HG03095 (cell line): ENCODE measurements around the gene PPP2R5E.
"Not testable (repeated sequence)": the region's sequence is repeated elsewhere in the genome, so short reads cannot be mapped to it uniquely, and the experiment has no call there.

Experiments
- ATAC-seq: cut with Tn5 transposase; IDR thresholded peaks from one replicate; pipeline ENCODE4 v1.9.1; 2021; ENCODE audit warnings: moderate library complexity; ENCODE audit not compliant: unreplicated experiment

Gene PPP2R5E

DNA sequence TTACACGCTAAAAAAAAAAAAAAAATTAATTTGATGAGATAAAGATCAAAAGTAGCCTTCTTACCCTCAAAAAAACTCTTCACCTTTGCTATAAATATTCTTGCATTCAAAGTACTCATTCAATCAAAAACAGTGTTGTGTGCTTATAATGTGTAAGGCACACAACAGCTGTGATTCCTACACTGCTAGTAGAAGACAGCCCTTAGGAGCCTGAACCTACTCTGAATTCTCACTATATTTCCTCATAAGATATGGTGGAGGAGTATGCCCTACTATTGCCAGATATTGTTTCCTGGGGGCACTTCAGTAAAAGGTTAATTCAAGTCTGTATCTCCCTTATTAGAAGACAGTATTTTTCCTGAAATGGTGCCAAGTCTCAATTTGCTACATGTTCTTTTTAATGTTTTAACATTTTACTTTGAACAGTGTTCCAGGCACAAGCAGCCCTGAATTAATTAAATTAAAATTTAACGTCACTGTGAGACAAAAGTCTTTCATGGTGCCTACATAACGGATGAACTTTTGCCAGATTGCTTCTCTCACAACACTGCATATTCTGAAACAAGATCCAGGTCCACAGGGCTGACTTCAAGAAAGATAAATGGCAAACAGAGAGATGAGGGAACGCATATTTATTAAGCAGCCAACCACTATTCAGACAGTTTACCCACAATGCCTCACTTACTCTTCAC lies 19.3 kb downstream of the PPP2R5E start:
- ATAC-seq: no peak

DNA sequence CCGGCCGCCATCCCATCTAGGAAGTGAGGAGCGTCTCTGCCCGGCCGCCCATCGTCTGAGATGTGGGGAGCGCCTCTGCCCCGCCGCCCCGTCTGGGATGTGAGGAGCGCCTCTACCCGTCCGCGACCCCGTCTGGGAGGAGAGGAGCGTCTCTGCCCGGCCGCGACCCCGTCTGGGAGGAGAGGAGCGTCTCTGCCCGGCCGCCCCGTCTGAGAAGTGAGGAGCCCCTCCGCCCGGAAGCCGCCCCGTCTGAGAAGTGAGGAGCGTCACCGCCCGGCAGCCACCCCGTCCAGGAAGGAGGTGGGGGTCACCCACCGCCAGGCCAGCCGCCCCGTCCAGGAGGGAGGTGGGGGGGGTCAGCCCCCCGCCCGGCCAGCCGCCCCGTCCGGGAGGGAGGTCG lies 20.7 kb downstream of the PPP2R5E start:
- ATAC-seq: not testable (repeated sequence)

DNA sequence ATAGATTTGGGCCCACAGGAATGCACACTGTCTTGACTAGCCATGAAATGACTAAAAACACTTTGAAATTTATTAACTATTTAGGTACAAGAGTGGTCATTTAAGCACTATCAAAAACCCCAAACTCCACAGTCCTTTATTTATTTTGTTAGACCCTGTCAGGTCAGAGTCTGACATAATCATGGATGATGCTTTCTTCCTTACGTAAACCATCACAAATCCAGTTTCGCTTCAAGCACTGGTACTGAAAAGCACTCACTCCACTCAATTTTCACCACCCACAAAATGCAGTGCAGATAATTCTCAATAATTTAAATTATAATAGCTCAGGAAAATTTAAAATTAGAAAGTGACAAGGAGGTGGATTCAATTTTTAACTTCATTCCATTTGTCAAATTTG lies 25.8 kb downstream of the PPP2R5E start:
- no peak for ATAC-seq

DNA sequence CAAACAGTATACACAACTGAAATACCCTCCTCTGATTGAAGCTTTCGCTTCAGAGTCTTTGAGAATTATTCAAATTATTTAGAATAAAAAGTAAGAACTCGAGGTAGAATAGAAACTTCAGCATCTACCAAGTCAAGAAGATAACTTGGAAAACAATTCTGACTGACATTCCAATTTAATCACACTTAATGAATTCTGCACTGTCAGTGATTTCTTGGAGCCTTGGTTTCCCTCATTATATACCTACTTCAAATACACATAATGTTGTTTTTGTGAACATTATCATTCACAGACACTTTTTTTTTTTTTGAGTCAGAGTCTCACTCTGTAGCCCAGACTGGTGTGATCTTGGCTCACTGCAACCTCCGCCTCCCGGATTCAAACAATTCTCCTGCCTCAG lies 27.9 kb downstream of the PPP2R5E start:
- no peak for ATAC-seq

DNA sequence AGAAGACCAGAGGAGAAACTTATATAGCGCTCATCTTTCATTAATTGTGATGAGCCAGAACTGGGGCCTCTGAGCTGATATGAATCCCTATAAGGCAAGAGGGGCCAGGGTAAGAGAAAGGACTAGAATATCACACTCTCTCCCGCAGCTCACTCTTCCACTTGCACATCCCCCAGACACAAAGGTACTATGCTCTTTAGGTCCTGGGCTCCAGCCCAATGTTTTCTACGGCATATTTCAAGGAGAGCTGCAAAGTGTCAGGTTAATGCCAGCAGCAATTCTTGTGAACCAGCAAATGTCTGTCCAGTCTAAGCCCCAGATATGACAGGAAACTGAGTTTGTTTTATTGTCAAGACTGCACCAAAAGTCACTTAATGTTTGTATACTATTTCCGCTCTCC lies 29.4 kb downstream of the PPP2R5E start:
- no peak for ATAC-seq

DNA sequence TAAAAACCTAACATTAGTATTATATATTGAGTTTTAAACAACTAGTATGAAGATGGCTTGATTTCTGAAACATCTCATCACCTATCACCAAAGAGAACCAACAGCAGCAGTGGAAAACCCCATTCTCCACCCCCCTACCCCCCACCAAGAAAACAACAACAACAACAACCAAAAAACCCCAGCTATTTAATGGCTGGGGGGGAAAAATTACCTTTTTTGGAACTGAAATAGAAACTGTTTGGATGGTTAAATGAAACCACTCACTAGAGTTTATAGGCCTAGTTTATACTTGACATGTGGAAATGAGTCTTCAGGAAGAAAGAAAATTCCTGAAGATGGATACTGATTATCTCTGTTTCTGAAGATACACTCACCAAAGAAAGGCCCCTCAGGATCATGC lies 30.3 kb downstream of the PPP2R5E start:
- ATAC-seq: no peak

DNA sequence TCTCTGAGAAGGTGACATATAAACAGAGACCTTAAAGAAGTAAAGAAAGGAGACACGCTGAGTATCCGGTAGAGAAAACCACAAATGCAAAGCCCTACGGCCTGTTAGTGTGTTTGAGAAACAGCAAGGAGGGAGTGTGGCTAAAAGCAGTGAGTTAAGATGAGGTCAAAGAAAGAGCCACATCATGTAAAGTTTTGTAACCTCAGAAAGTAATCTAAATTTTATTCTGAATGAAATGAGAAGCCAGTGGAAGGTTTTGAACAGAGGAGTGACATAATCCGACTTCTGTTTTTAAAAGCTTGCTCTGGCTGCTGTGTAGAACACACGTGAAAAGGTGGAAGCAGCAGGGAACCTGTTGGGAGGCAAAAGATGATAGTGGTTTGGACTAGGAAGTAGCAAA lies 32.6 kb downstream of the PPP2R5E start:
- ATAC-seq: peak; percentile 81

DNA sequence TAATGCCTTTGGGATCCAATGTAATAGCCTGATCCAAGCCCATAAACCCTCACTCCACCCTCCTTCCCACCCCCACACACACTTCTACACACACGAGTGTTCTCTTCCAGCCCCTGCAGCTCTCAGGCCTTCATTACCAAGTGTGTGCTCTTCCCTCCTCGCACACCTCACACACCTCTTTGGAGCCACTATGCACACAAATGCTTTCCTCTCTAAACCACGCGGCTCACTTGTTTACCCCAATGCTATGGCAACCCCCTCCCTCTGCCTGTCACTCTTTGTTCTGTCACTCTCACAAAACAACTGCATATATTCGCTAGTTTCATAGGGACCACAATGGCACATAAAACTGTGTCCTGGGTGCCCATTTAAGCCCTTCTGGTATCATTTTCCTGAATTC lies 35.1 kb downstream of the PPP2R5E start:
- no peak for ATAC-seq

DNA sequence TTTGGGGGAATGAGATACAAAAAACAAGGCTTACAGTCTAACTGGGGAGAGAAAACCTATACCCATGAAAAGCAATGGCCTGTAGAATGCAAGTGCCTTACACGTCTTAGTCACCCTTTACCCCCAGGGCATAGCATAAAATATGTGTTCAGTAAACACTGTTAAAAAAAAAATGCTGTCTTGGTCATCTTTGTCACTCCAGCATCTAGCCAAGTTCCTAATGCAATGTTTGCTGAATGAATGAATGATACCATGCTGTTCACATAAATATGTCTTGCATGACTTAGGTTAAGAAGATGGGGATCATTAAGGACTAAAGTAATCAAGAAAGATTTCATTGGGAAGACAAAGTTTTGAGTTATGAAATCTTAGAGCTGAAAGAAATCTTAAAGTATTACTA lies 38.5 kb downstream of the PPP2R5E start:
- ATAC-seq: no peak

DNA sequence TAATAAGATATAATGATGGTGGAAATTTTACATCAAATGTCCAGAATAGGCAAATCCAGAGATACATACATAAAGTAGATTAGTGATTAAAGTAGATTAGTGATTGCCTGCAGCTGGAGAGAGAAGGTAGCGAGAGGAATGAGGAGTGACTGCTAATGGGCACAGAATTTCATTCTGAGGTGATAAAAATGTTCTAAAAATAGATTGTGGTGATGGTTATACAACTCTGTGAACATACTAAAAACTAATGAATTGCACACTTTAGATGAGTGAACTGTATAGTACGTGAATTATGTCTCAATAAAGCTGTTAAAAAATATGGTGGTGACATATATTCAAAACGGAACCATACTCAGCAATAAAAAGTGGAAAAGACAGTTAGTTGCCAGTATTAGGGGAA lies 41.7 kb downstream of the PPP2R5E start:
- ATAC-seq: no peak

DNA sequence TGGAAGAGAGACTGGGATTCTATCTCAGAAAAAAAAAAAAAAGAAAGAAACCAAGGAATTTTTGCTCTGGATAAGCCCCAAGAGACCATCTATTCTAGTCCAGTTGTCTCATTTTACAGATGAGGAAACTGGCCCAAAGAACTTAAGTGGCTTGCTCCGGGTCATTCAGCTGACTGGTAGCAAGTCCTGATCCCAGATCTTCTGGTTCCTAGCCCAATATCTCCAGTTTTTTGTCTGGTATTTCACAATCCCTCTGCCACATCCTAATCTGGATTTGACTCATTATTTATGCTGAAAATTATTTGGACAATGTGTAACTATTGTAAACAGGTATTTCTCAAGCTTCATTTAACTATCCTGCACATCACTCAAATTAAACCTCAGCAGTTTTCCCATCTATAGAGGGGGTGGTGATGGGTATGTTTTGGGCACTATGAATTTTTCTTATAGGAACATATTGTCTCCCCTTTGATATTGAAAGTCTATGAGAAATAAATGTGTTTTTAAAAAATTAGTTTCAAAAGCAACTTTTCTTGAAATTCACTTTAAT lies 43.4 kb downstream of the PPP2R5E start:
- ATAC-seq: no peak

DNA sequence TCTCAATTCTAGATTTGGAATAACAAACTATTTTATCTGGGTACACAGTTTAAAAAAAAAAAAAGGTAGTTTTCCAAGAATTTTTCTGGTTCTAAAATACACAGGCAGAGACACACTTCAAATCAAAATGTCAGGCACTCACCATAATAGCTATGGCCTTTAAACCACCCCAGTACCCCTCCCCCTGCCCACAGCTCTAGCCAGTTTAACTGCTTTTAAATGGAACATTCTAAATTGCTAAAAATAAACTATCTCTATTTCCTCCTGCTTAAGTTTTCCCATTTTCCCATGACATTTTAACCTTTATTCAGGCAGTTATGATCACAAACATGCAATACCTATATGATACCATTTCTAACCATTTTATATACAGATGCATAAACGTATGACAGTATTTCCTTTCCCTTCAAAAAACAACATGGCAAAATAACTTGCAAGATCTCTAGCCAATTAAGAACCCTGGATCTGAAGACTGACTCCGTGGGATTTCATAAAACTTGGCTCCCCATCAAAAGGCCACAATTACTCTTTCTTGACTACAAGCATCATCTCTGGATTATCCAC lies 46.3 kb downstream of the PPP2R5E start:
- no peak for ATAC-seq

DNA sequence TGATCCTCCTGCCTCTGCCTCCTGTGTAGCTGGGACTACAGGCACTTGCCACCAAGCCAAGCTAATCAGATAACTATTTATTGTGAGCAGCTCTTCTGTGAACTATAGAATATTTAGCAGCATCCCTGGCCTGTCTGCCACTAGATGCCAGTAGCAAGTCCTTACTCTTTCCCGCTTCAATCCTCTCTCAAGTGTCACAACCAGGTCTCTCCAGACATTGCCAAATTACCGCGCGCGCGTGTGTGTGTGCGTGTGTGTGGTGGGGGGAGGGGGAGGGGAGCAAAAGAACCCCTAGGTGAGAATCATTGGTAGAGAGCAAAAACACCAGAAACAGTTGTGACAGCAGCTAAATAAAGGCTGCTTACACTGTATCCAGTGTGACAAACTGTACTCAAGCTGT lies 49.9 kb downstream of the PPP2R5E start:
- ATAC-seq: no peak

DNA sequence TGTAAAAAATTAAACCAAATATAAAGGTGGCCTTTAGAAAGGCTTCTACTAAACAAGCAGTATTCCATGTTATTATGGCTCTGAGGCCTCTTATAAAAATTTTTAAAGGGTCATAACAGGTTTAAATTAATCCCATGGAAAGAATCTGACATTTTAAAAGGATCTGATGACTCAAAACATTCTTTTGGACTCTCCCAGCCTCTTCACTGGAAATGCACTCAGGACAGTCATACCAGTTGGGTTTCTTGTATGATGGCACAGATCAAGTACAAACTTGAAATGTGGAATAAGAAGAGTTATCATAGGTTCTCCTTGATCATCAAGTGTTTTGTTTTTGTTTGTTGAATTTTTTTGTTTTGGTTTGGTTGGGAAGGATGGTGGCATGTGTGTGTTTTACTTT lies 50.8 kb downstream of the PPP2R5E start:
- no peak for ATAC-seq

DNA sequence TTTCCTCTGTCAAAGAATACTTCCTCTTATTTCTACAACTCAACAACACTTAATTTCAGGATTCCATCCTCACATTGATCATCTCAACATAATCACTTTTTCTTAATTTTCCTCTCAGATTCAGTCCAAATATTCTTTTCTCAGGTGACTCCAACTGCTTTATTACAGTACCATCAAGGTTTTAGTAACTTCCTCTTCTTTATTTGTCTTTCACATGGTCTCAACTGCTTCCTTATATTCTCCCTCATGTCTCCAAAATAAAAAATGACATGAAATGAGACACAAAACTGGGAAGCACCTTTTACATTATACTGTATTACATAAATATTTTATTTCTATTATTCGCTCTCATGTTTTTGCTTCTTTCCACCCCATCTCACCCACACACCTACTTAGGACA lies 55.5 kb downstream of the PPP2R5E start:
- ATAC-seq: no peak

DNA sequence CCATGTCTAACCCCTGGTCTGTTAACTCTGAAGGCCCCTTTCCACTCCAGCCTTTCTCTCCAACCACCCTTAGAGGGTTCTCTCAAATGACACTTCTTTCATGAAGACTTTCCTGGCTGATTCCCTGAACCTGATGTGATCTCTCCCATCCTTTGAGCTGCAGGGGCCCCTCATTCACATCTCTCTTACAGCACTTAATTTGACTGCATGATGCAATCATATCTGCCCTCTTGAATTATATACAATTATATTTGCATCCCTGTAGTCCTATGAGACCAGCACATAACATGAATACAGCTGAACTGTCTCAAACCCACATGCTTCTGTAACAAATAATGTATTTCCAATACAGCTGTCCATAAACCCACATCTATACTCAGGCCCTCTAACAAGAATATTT lies 56.4 kb downstream of the PPP2R5E start:
- ATAC-seq: no peak

DNA sequence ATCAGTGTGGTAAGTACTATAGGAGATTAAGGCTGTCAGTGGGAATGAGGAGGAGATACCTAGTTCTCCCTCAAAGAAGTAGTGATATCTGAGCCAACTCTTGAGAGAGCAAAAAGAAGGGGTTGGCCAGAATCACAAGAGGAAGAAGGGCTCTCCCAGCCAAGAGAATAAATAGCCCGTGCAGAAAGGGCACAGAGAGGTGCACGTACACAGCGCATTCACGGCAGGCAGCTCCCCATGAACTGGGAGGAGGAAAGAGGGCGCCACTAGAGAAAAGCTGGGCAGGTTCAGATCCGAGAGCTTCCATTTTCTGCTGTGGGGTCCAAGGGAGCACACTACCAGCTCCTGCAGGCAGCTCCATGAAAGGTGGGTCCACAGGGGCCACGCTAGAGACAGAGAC lies 59.9 kb downstream of the PPP2R5E start:
- no peak for ATAC-seq

DNA sequence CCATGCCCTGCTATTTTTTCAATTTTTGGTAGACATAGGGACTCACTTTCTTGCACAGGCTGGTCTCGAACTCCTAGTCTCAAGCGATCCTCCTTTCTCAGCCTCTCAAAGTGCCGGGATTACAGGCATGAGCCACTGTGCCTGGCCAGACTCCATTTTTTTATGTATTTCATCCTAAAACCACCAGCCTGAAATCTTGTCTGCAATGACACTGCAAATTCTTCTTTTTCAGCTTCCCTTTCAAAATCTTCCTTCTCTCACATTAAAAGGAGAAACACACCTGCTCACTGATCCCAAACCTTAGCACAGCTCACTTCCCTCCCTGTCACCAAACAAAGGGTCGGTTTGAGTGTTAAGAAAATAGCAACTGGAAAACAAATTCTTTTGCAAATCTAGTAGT lies 62.6 kb downstream of the PPP2R5E start:
- ATAC-seq: no peak

DNA sequence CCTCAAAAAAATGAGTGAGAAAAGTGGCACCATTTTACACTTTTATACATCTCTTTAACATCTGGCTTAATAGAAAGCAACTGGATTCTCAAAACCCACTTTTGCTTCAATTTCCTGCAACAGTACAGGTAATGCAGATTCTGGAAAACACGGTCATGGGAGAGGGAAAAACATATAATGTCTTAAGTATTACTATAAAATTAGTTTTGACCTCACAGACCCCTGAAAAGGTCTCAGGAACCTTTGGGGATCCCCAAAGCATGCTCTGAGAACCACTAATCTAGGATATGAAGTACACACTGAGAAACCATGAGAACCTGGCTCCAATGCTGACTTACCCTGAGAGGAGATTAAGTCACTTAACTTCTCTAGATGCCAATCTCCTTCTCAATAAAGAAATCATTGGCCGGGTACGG lies 64.7 kb downstream of the PPP2R5E start:
- peak; percentile 43 for ATAC-seq

DNA sequence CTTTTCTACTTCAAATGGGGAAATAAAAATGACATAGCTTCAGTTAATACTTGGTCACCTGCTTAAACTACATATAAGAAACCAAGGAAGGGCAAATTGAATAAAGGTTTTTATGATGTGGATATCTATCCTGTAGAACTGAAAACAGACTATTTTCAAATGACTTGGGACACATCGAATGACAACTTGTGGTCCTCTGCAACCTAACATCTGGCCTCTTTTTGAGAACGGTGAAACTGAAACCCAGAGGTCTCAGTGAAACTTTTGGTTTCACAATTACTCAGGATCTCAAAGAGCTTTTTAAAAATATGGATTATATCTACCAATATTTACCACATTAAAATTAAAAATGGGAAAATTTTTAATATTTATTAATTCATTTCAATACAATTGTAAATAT lies 65.2 kb downstream of the PPP2R5E start:
- ATAC-seq: peak; percentile 78

DNA sequence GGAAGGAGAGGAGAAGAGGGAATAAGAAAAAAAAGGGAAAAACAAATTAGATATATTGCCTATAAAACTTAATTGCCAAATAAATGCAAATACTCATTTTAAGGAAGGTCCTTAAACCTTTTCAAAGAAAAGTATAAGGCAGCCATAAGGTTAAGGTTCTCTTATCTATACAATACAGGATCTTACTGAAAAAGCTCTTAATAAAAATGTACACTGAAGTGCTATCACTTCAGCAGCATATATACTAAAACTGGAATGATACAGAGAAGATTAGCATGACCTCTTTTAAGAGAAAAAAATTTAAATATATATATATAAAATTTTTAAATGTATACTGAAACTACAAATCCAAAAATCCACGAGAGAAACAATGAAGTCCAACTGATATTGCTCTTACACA lies 65.6 kb downstream of the PPP2R5E start:
- no peak for ATAC-seq

DNA sequence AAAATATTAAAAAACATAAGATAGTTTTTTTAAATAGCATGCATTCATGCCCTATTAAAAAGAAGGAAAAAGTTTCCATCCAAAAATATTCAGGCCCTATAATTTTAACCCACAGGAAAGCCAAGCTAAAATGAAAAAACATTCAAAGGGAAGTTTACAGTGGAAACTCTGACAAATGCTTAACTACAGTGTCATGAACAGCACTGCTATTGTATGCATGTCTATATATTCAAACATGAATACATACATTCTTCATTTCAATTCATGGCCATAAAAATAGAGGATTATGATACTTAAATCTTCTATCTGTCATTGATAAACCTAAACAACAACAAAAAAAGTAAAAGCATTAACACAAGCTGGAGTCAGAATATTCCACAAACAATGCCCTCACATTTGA lies 67.4 kb downstream of the PPP2R5E start:
- ATAC-seq: no peak

DNA sequence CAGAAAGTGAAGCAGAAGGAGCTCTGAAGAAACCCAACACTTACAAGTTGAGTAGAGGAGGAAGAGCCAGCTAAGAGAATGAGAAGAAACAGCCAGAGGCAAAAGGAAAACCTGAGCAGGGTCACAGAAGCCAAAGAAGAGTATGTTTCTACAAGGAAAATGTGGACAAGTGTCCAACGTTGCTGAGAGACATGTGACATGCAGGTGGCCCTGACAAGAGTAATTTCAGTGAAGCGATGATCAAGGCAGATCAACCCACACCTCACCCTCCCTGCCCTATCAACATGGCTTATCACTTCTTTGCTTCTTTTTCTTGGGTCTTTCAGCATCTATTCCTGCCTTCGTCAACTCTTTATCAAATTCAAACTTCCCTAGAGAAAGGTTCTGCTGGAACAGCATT lies 68.3 kb downstream of the PPP2R5E start:
- no peak for ATAC-seq
